Measurements from ENCODE around the gene CHPF2. TPM values are rescaled to one million over a fixed set of nuclear protein-coding genes. Genes with fewer than 3 reads are reported as not detected.
A peak's percentile ranks its signal among the peaks of the same experiment; 100 is the strongest.

CHPF2 gene
- total RNA-seq, 2 donors from 2014 or later, result 31.3 to 36.3 TPM

GRCh38 chr7:151244841-151245346 lies 12.6 kb downstream of the CHPF2 start:
- H3K27me3 Mint-ChIP-seq, result peaks cover 24% of the 10 kb centered on the region
- no peak for ATAC-seq (replicated peaks)
- peaks cover 5% of the 10 kb centered on the region for H3K36me3 Mint-ChIP-seq (ENCODE audit: low read depth)
- no peaks in the 10 kb centered on the region for H3K9me3 Mint-ChIP-seq
- peaks cover 27% of the 10 kb centered on the region for H3K4me1 Mint-ChIP-seq
- peak overlapping the region; percentile 64 for H3K4me3 Mint-ChIP-seq
- no peak overlapping the region for H3K27ac Mint-ChIP-seq

- Mint-ChIP-seq H3K36me3 (ENCODE audit: low read depth) (no peaks in the 10 kb centered on the region), H3K27ac (no peak overlapping the region), H3K4me3 (peak overlapping the region; percentile 64), H3K4me1 (peaks cover 27% of the 10 kb centered on the region), H3K9me3 (no peaks in the 10 kb centered on the region), H3K27me3 (peaks cover 30% of the 10 kb centered on the region)
- peak; percentile 64 for ATAC-seq (replicated peaks)
Observed at GRCh38 chr7:151245360-151246101, 13.2 kb downstream of the CHPF2 start.

- Mint-ChIP-seq H3K9me3 (no peaks in the 10 kb centered on the region), H3K4me1 (peaks cover 27% of the 10 kb centered on the region), H3K4me3 (peak overlapping the region; percentile 58), H3K27ac (no peak overlapping the region), H3K27me3 (peaks cover 38% of the 10 kb centered on the region), H3K36me3 (ENCODE audit: low read depth) (no peaks in the 10 kb centered on the region)
- ATAC-seq (replicated peaks), result no peak
Observed at GRCh38 chr7:151246102-151246850, 14.0 kb downstream of the CHPF2 start.

- no peaks in the 10 kb centered on the region for H3K36me3 Mint-ChIP-seq (ENCODE audit: low read depth)
- peaks cover 39% of the 10 kb centered on the region for H3K27me3 Mint-ChIP-seq
- no peak overlapping the region for H3K27ac Mint-ChIP-seq
- ATAC-seq (replicated peaks), result no peak
- H3K9me3 Mint-ChIP-seq, result no peaks in the 10 kb centered on the region
- peaks cover 27% of the 10 kb centered on the region for H3K4me1 Mint-ChIP-seq
- H3K4me3 Mint-ChIP-seq, result peak overlapping the region; percentile 68
Observed at GRCh38 chr7:151246851-151247580, 14.7 kb downstream of the CHPF2 start.

GRCh38 chr7:151247611-151248345 lies 15.5 kb downstream of the CHPF2 start:
- Mint-ChIP-seq H3K9me3 (no peaks in the 10 kb centered on the region), H3K4me1 (peaks cover 31% of the 10 kb centered on the region), H3K27ac (no peak overlapping the region), H3K4me3 (peak overlapping the region; percentile 68), H3K36me3 (ENCODE audit: low read depth) (no peaks in the 10 kb centered on the region), H3K27me3 (peaks cover 46% of the 10 kb centered on the region)
- ATAC-seq (replicated peaks), result no peak

- Mint-ChIP-seq H3K9me3 (no peaks in the 10 kb centered on the region), H3K27ac (no peak within 1 kb of the TSS)
Observed at GRCh38 chr7:151248346-151249033, 16.2 kb downstream of the CHPF2 start, which contains the start of gene SMARCD3. TSS of gene SMARCD3 (minus strand) at chr7:151248694. CDS start at chr7:151248562, 132 bp downstream.

GRCh38 chr7:151249034-151249731 lies 16.9 kb downstream of the CHPF2 start:
- Mint-ChIP-seq H3K4me1 (peaks cover 19% of the 10 kb centered on the region), H3K4me3 (peak overlapping the region; percentile 56), H3K27ac (no peak overlapping the region), H3K27me3 (peaks cover 52% of the 10 kb centered on the region), H3K9me3 (no peaks in the 10 kb centered on the region), H3K36me3 (ENCODE audit: low read depth) (no peaks in the 10 kb centered on the region)
- peak; percentile 39 for ATAC-seq (replicated peaks)

More at GRCh38 chr7:151248346-151249033, 16.2 kb downstream of the CHPF2 start, which contains the start of gene SMARCD3:
- Mint-ChIP-seq H3K4me1 (peaks cover 25% of the 10 kb centered on the region), H3K27me3 (peaks cover 49% of the 10 kb centered on the region), H3K4me3 (peak within 1 kb of the TSS; percentile 68), H3K36me3 (ENCODE audit: low read depth) (no peaks in the 10 kb centered on the region)
- peak; percentile 26 for ATAC-seq (replicated peaks)

- Mint-ChIP-seq H3K36me3 (ENCODE audit: low read depth) (no peaks in the 10 kb centered on the region), H3K27ac (no peak overlapping the region), H3K9me3 (no peaks in the 10 kb centered on the region), H3K27me3 (peaks cover 55% of the 10 kb centered on the region), H3K4me3 (peak overlapping the region; percentile 56), H3K4me1 (peaks cover 19% of the 10 kb centered on the region)
- ATAC-seq (replicated peaks), result no peak
Observed at GRCh38 chr7:151249732-151250072, 17.4 kb downstream of the CHPF2 start.

GRCh38 chr7:151250181-151251132 lies 18.2 kb downstream of the CHPF2 start:
- no peak overlapping the region for H3K27ac Mint-ChIP-seq
- H3K4me3 Mint-ChIP-seq, result peak overlapping the region; percentile 56
- H3K36me3 Mint-ChIP-seq (ENCODE audit: low read depth), result no peaks in the 10 kb centered on the region
- peaks cover 19% of the 10 kb centered on the region for H3K4me1 Mint-ChIP-seq
- no peaks in the 10 kb centered on the region for H3K9me3 Mint-ChIP-seq
- H3K27me3 Mint-ChIP-seq, result peaks cover 58% of the 10 kb centered on the region
- no peak for ATAC-seq (replicated peaks)

- Mint-ChIP-seq H3K27me3 (peaks cover 58% of the 10 kb centered on the region), H3K4me3 (peak overlapping the region; percentile 56), H3K36me3 (ENCODE audit: low read depth) (no peaks in the 10 kb centered on the region)
Observed at GRCh38 chr7:151251328-151251688, 19.0 kb downstream of the CHPF2 start.

GRCh38 chr7:151251689-151252560 lies 19.6 kb downstream of the CHPF2 start:
- H3K9me3 Mint-ChIP-seq, result no peaks in the 10 kb centered on the region
- H3K4me1 Mint-ChIP-seq, result peaks cover 14% of the 10 kb centered on the region
- no peak overlapping the region for H3K27ac Mint-ChIP-seq
- peak overlapping the region; percentile 26 for H3K4me3 Mint-ChIP-seq
- no peaks in the 10 kb centered on the region for H3K36me3 Mint-ChIP-seq (ENCODE audit: low read depth)
- no peak for ATAC-seq (replicated peaks)
- H3K27me3 Mint-ChIP-seq, result peaks cover 57% of the 10 kb centered on the region

More at GRCh38 chr7:151251328-151251688, 19.0 kb downstream of the CHPF2 start:
- no peaks in the 10 kb centered on the region for H3K9me3 Mint-ChIP-seq
- ATAC-seq (replicated peaks), result no peak
- no peak overlapping the region for H3K27ac Mint-ChIP-seq
- peaks cover 14% of the 10 kb centered on the region for H3K4me1 Mint-ChIP-seq
